Retinal pigment epithelial cell (primary cell): ENCODE results near the gene SAE1.
A peak's percentile ranks its signal among the peaks of the same experiment; 100 is the strongest.

Experiments
- DNase-seq: peaks from one replicate; pipeline ENCODE4 v3.0.0-alpha.2; 2010; ENCODE audit warnings: low read depth
- H3K4me3 ChIP-seq: 2 replicates; pipeline ENCODE4 v1.5.1; 2011; ENCODE audit warnings: mild to moderate bottlenecking, low read length, control low read depth, moderate library complexity
- CTCF ChIP-seq: conservative IDR thresholded peaks from 2 replicates; pipeline ENCODE4 v1.5.1; 2011; ENCODE audit warnings: low read depth, low read length, control low read depth, inconsistent platforms

The SAE1 gene

GRCh38 chr19:47122359-47123335 is 8.0 kb upstream of the SAE1 start:
- no peak for DNase-seq
- H3K4me3 ChIP-seq = no peak overlapping the region
- TF ChIP-seq CTCF = no peak

DNA sequence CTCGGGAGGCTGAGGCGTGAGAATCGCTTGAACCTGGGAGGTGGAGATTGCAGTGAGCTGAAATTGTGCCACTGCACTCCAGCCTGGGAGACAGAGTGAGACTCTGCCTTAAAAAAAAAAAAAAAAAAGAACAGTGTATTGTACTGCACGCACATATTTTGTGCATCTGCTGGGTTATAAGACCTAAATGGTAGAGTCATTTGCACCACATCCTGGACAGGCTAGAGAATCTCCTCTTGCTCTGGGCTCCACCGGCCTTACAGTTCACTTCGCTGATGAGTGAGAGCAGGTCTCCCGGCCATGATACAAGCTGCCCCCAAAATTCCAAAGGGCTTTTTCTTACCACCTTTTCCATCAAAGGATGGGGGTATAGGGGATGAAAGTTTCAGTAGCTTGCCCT is 7.2 kb upstream of the SAE1 start:
- no peak for DNase-seq
- TF ChIP-seq CTCF = no peak
- no peak overlapping the region for H3K4me3 ChIP-seq

GRCh38 chr19:47124937-47125668 is 5.5 kb upstream of the SAE1 start:
- H3K4me3 ChIP-seq = no peak overlapping the region
- peak; percentile 64 for TF ChIP-seq CTCF
- DNase-seq = no peak

GRCh38 chr19:47125669-47125938 is 5.0 kb upstream of the SAE1 start:
- no peak for TF ChIP-seq CTCF
- no peak overlapping the region for H3K4me3 ChIP-seq
- no peak for DNase-seq

DNA sequence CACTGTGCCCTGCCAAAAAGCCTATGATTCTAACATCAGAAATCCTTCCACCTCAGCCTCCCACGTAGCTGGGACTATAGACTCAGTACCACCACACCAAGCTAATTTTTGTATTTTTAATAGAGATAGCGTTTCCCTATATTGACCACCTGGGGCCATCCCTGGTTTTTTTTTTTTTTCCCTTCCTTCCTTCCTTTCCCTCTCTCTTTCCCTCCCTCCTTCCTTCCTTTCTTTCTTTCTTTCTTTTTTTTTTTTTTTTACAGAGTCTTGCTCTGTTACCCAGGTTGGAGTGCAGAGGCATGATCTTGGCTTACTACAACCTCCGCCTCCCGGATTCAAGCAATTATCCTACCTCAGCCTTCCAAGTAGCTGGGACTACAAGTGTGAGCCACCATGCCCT is 1.1 kb upstream of the SAE1 start:
- no peak for TF ChIP-seq CTCF
- no peak for DNase-seq
- no peak overlapping the region for H3K4me3 ChIP-seq

GRCh38 chr19:47130120-47130588 is 481 bp upstream of the SAE1 start:
- TF ChIP-seq CTCF = no peak
- no peak overlapping the region for H3K4me3 ChIP-seq
- no peak for DNase-seq
